Measurements from ENCODE around the gene ACADS.

DNA sequence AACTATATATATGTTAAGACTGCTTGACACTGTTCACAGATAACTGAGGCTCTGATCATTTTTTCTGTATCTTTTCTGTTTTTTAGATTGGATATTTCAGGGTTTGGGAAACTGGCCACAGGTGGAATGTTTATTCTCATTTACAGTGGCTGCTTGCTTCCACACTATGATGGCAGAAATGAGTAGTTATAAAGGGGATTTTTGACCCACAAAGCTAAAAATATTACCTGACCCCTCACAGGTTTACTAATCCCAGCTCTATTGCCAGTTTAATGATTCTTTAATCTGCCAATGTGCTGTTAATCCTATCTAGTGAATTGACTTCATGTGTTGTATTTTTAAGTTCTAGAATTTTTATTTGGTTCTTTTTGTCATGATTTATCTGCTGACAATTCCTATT lies 29.6 kb downstream of the ACADS start:
- no peak for TF ChIP-seq EZH2phosphoT487 (IDR thresholded peaks at IDR 0.05; ENCODE audit: low read depth, severe bottlenecking, unreplicated experiment)
- TF ChIP-seq, protein P1, sequence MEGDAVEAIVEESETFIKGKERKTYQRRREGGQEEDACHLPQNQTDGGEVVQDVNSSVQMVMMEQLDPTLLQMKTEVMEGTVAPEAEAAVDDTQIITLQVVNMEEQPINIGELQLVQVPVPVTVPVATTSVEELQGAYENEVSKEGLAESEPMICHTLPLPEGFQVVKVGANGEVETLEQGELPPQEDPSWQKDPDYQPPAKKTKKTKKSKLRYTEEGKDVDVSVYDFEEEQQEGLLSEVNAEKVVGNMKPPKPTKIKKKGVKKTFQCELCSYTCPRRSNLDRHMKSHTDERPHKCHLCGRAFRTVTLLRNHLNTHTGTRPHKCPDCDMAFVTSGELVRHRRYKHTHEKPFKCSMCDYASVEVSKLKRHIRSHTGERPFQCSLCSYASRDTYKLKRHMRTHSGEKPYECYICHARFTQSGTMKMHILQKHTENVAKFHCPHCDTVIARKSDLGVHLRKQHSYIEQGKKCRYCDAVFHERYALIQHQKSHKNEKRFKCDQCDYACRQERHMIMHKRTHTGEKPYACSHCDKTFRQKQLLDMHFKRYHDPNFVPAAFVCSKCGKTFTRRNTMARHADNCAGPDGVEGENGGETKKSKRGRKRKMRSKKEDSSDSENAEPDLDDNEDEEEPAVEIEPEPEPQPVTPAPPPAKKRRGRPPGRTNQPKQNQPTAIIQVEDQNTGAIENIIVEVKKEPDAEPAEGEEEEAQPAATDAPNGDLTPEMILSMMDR (IDR thresholded peaks at IDR 0.05; ENCODE audit: poor library complexity): no peak

Measured in hepatocyte (in vitro differentiated cells).